Loucy (cell line): ENCODE results near the gene FFAR3.

ENCODE experiments used
- H2AFZ ChIP-seq: fragments of 200-600 bp; sonication (generic); 2 replicates; pipeline ENCODE4 v1.6.0; 2016; ENCODE audit warnings: antibody characterized with exemption, mild to moderate bottlenecking, low read length, moderate library complexity
- H3F3A ChIP-seq: fragments of 200-600 bp; 2 replicates; pipeline ENCODE4 v1.6.0; 2016; ENCODE audit warnings: antibody characterized with exemption, low read depth, mild to moderate bottlenecking
- H3K27me3 ChIP-seq: fragments of 200-600 bp; sonication (generic); 2 replicates; pipeline ENCODE4 v1.6.1; 2014; ENCODE audit warnings: low read length, mild to moderate bottlenecking; ENCODE audit not compliant: insufficient read depth, poor library complexity, severe bottlenecking
- H3K36me3 ChIP-seq: fragments of 200-600 bp; sonication (generic); 2 replicates; pipeline ENCODE4 v1.6.1; 2016; ENCODE audit warnings: low read length; ENCODE audit not compliant: insufficient read depth
- H3K4me1 ChIP-seq: fragments of 200-600 bp; sonication (generic); 2 replicates; pipeline ENCODE4 v1.5.1; 2014; ENCODE audit warnings: low read length, mild to moderate bottlenecking; ENCODE audit not compliant: insufficient read depth, poor library complexity, severe bottlenecking
- H3K4me2 ChIP-seq: fragments of 200-600 bp; sonication (generic); 2 replicates; pipeline ENCODE4 v1.6.0; 2014; ENCODE audit warnings: antibody characterized with exemption, low read length, low read depth, mild to moderate bottlenecking; ENCODE audit not compliant: poor library complexity, severe bottlenecking
- H3K4me3 ChIP-seq: fragments of 200-600 bp; sonication (generic); 2 replicates; pipeline ENCODE4 v1.5.1; 2014; ENCODE audit warnings: low read length, mild to moderate bottlenecking, mixed read lengths; ENCODE audit not compliant: poor library complexity, severe bottlenecking
- H3K79me2 ChIP-seq: fragments of 200-600 bp; sonication (generic); 2 replicates; pipeline ENCODE4 v1.6.1; 2014; ENCODE audit warnings: low read length; ENCODE audit not compliant: insufficient read depth
- H3K9ac ChIP-seq: fragments of 200-600 bp; sonication (generic); 2 replicates; pipeline ENCODE4 v1.6.0; 2014; ENCODE audit warnings: mild to moderate bottlenecking, low read depth, low read length, moderate library complexity; ENCODE audit not compliant: poor library complexity, severe bottlenecking
- H3K9me2 ChIP-seq: fragments of 200-600 bp; sonication (generic); replicated peaks from 2 replicates; pipeline ENCODE4 v1.6.1; 2016; ENCODE audit warnings: low read depth, low read length, mixed read lengths
- H3K9me3 ChIP-seq: fragments of 200-600 bp; sonication (generic); 2 replicates; pipeline ENCODE4 v1.6.1; 2014; ENCODE audit warnings: mild to moderate bottlenecking, antibody characterized with exemption, low read length, low read depth; ENCODE audit not compliant: insufficient read depth
- H4K20me1 ChIP-seq: fragments of 200-600 bp; sonication (generic); 2 replicates; pipeline ENCODE4 v1.6.0; 2014; ENCODE audit warnings: antibody characterized with exemption, low read length, mild to moderate bottlenecking; ENCODE audit not compliant: insufficient read depth, poor library complexity, severe bottlenecking
- CTCF ChIP-seq: fragments of 200-600 bp; sonication (generic); conservative IDR thresholded peaks from 2 replicates; pipeline ENCODE4 v1.5.1; 2014; ENCODE audit warnings: mild to moderate bottlenecking, antibody characterized with exemption, low read length
- EZH2phosphoT487 ChIP-seq: fragments of 200-600 bp; IDR thresholded peaks from 2 replicates; pipeline ENCODE4 v1.6.1; 2018; ENCODE audit warnings: antibody characterized with exemption, mild to moderate bottlenecking, moderate library complexity, borderline replicate concordance

Gene FFAR3

DNA sequence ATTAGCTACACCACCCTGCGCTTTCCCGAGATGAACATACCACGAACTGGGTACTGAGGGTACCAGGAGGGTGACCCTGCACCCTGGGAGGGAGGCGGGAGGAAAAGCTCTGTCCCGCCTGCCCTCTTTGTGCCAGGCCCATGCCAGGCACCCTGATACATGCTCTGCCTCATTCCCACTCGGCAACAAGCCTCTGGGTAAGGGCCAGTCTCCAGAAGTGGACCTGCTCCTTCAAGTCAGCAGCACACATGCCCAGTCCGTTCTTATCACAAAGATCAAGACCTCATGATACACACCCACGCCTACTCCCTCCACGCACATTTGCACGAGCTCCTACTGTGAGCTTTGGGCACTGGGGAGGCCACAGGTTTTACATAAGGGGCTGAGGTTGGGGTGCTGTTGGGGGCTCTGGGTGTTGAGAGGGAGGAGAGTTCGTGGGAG, 12.6 kb upstream of the FFAR3 start:
- Histone ChIP-seq H3K9ac (no peak overlapping the region), H2AFZ (no peak overlapping the region), H3K9me2 (no peaks in the 10 kb centered on the region), H3K9me3 (no peaks in the 10 kb centered on the region), H3K79me2 (no peaks in the 10 kb centered on the region), H3K4me1 (peaks cover 29% of the 10 kb centered on the region), H3K4me3 (no peak overlapping the region), H3K36me3 (no peaks in the 10 kb centered on the region), H4K20me1 (no peaks in the 10 kb centered on the region), H3K4me2 (no peak overlapping the region), H3F3A (no peaks in the 10 kb centered on the region), H3K27me3 (no peaks in the 10 kb centered on the region)
- TF ChIP-seq EZH2phosphoT487, result no peak
- TF ChIP-seq CTCF, result no peak

DNA sequence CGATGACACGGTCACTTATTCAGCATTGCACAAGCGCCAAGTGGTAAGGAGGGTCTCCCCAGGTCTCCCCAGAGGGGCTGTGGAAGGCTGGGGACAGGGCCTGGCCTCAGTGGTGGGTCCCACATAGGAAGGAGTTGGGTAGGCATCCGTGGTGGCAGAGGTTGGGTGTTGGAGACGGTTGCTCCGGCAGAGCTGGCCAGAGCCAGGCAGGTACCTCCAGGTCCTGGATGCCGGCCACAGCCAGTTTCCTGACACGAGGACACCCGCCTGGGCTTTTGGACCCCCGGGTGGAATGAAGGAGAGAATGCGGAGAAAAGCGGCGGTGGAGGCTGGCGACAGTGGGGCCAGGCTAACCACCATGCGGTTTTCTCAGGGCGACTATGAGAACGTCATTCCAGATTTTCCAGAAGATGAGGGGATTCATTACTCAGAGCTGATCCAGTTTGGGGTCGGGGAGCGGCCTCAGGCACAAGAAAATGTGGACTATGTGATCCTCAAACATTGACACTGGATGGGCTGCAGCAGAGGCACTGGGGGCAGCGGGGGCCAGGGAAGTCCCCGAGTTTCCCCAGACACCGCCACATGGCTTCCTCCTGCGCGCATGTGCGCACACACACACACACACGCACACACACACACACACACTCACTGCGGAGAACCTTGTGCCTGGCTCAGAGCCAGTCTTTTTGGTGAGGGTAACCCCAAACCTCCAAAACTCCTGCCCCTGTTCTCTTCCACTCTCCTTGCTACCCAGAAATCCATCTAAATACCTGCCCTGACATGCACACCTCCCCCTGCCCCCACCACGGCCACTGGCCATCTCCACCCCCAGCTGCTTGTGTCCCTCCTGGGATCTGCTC, 11.8 kb upstream of the FFAR3 start:
- Histone ChIP-seq H3K9me3 (no peaks in the 10 kb centered on the region), H3K4me2 (peak overlapping the region; percentile 69), H3K9ac (peak overlapping the region; percentile 57), H3K79me2 (no peaks in the 10 kb centered on the region), H3K27me3 (no peaks in the 10 kb centered on the region), H3K4me3 (peak overlapping the region; percentile 43), H3F3A (no peaks in the 10 kb centered on the region), H3K4me1 (peaks cover 29% of the 10 kb centered on the region), H4K20me1 (no peaks in the 10 kb centered on the region), H3K9me2 (no peaks in the 10 kb centered on the region), H2AFZ (no peak overlapping the region), H3K36me3 (no peaks in the 10 kb centered on the region)
- TF ChIP-seq EZH2phosphoT487, result no peak
- no peak for TF ChIP-seq CTCF

DNA sequence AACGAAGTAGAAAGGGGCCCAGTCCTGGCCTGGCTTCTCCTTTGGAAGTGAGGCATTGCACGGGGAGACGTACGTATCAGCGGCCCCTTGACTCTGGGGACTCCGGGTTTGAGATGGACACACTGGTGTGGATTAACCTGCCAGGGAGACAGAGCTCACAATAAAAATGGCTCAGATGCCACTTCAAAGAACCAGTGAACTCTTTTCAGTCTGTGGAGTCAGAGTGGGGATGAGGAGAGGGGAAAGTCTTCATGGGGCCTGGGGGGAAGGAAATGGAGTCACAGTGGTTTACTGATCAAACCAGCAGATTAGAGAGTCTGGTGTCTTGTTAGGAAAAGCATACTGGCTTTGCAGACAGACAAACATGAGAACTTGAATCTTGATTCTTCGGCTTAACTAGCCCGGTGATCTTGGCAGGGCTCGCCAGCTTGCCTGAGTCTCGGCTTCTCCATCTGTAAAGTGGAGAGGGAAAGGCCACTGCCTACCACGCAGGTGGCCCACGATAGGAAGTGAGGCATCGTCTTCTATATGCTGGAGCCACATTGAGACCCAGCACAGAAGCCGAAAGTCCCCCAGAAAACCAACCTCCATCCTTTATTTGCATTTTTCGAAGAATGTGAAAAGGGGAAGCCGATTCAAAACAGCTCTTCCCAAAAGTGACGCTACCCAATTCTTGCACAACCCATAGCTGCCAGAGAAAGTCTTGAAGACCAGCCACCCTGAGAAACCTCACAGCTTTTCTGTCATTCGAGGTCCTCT, 10.9 kb upstream of the FFAR3 start, which contains the start of gene FFAR1:
Gene FFAR1 (plus strand): TSS at position 732 of the 759 bp plus-strand sequence. CDS start 3,650 bp downstream, outside the sequence.
- Histone ChIP-seq H3K9ac (peak within 1 kb of the TSS; percentile 57), H3K9me2 (no peaks in the 10 kb centered on the region), H3K4me2 (peak within 1 kb of the TSS; percentile 69), H3F3A (no peaks in the 10 kb centered on the region), H2AFZ (peak within 1 kb of the TSS; percentile 22), H3K36me3 (no peaks in the 10 kb centered on the region), H3K79me2 (no peaks in the 10 kb centered on the region), H3K4me1 (peaks cover 29% of the 10 kb centered on the region), H3K4me3 (peak within 1 kb of the TSS; percentile 43), H3K27me3 (no peaks in the 10 kb centered on the region), H3K9me3 (no peaks in the 10 kb centered on the region), H4K20me1 (no peaks in the 10 kb centered on the region)
- TF ChIP-seq EZH2phosphoT487, result no peak
